Astrocyte of the spinal cord (primary cell): Measurements from ENCODE around the gene UNC5B.
A peak's percentile ranks its signal among the peaks of the same experiment; 100 is the strongest.

ENCODE experiments used
- DNase-seq: peaks from one replicate; pipeline ENCODE4 v3.0.0; 2011; ENCODE audit warnings: low read depth, low spot score
- H3K4me3 ChIP-seq: 2 replicates; pipeline ENCODE4 v1.5.1; 2011; ENCODE audit warnings: low read depth, mild to moderate bottlenecking, low read length, moderate library complexity
- CTCF ChIP-seq: IDR thresholded peaks from 2 replicates; pipeline ENCODE4 v1.5.1; 2012; ENCODE audit warnings: low read depth, mild to moderate bottlenecking, low read length, inconsistent platforms
- in situ Hi-C: cut with HindIII; loops from 2 replicates; pipeline ENCODE4 v1.10.0; 2017; ENCODE audit warnings: low sequenced_read_pairs

Gene UNC5B

GRCh38 chr10:71257319-71257997 lies 45.1 kb downstream of the UNC5B start:
- DNase-seq: no peak
- in situ Hi-C loops: no loop called here
- no peak overlapping the region for H3K4me3 ChIP-seq
- TF ChIP-seq CTCF: no peak

GRCh38 chr10:71258046-71258445 lies 45.7 kb downstream of the UNC5B start:
- no peak for TF ChIP-seq CTCF
- DNase-seq: no peak
- H3K4me3 ChIP-seq: no peak overlapping the region
- in situ Hi-C loops: no loop called here

GRCh38 chr10:71258446-71259145 lies 46.2 kb downstream of the UNC5B start:
- in situ Hi-C loops: no loop called here
- DNase-seq: no peak
- H3K4me3 ChIP-seq: no peak overlapping the region
- TF ChIP-seq CTCF: no peak

- H3K4me3 ChIP-seq: no peak overlapping the region
- in situ Hi-C loops: no loop called here
- DNase-seq: no peak
- TF ChIP-seq CTCF: no peak
Observed at GRCh38 chr10:71259282-71259681, 46.9 kb downstream of the UNC5B start.

GRCh38 chr10:71259815-71260501 lies 47.6 kb downstream of the UNC5B start:
- no peak overlapping the region for H3K4me3 ChIP-seq
- peak; percentile 18 for TF ChIP-seq CTCF
- no peak for DNase-seq
- in situ Hi-C loops: no loop called here

- no peak for TF ChIP-seq CTCF
- in situ Hi-C loops: no loop called here
- H3K4me3 ChIP-seq: no peak overlapping the region
- DNase-seq: peak; percentile 90
Observed at GRCh38 chr10:71260622-71261325, 48.4 kb downstream of the UNC5B start.
